Measurements from ENCODE around the gene TMEM87B. TPM values are rescaled to one million over a fixed set of nuclear protein-coding genes. Genes with fewer than 3 reads are reported as not detected.

TMEM87B gene
- total RNA-seq, 1 experiment from 2014 or later: 10.6 TPM

- TF ChIP-seq, protein P1, sequence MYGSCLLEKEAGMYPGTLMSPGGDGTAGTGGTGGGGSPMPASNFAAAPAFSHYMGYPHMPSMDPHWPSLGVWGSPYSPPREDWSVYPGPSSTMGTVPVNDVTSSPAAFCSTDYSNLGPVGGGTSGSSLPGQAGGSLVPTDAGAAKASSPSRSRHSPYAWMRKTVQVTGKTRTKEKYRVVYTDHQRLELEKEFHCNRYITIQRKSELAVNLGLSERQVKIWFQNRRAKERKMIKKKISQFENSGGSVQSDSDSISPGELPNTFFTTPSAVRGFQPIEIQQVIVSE (CRISPR knock-in tag; IDR thresholded peaks at IDR 0.05; ENCODE audit: borderline replicate concordance): no peak
- TF ChIP-seq NFYB (CRISPR knock-in tag; conservative IDR thresholded peaks at IDR 0.05; ENCODE audit: low read depth): no peak
- TF ChIP-seq, protein P2, sequence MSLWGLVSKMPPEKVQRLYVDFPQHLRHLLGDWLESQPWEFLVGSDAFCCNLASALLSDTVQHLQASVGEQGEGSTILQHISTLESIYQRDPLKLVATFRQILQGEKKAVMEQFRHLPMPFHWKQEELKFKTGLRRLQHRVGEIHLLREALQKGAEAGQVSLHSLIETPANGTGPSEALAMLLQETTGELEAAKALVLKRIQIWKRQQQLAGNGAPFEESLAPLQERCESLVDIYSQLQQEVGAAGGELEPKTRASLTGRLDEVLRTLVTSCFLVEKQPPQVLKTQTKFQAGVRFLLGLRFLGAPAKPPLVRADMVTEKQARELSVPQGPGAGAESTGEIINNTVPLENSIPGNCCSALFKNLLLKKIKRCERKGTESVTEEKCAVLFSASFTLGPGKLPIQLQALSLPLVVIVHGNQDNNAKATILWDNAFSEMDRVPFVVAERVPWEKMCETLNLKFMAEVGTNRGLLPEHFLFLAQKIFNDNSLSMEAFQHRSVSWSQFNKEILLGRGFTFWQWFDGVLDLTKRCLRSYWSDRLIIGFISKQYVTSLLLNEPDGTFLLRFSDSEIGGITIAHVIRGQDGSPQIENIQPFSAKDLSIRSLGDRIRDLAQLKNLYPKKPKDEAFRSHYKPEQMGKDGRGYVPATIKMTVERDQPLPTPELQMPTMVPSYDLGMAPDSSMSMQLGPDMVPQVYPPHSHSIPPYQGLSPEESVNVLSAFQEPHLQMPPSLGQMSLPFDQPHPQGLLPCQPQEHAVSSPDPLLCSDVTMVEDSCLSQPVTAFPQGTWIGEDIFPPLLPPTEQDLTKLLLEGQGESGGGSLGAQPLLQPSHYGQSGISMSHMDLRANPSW (CRISPR knock-in tag; conservative IDR thresholded peaks at IDR 0.05; ENCODE audit: low read depth): no peak
- TF ChIP-seq, protein P3, sequence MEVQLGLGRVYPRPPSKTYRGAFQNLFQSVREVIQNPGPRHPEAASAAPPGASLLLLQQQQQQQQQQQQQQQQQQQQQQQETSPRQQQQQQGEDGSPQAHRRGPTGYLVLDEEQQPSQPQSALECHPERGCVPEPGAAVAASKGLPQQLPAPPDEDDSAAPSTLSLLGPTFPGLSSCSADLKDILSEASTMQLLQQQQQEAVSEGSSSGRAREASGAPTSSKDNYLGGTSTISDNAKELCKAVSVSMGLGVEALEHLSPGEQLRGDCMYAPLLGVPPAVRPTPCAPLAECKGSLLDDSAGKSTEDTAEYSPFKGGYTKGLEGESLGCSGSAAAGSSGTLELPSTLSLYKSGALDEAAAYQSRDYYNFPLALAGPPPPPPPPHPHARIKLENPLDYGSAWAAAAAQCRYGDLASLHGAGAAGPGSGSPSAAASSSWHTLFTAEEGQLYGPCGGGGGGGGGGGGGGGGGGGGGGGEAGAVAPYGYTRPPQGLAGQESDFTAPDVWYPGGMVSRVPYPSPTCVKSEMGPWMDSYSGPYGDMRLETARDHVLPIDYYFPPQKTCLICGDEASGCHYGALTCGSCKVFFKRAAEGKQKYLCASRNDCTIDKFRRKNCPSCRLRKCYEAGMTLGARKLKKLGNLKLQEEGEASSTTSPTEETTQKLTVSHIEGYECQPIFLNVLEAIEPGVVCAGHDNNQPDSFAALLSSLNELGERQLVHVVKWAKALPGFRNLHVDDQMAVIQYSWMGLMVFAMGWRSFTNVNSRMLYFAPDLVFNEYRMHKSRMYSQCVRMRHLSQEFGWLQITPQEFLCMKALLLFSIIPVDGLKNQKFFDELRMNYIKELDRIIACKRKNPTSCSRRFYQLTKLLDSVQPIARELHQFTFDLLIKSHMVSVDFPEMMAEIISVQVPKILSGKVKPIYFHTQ (CRISPR knock-in tag; IDR thresholded peaks at IDR 0.05): no peak
Observed at GRCh38 chr2:112140899-112141625, 86.0 kb downstream of the TMEM87B start (continued).

GRCh38 chr2:112141626-112142007 lies 86.5 kb downstream of the TMEM87B start:
- ChIA-PET POLR2A (no interaction called here), CTCF (no interaction called here)
- Mint-ChIP-seq H3K9me3 (no peaks in the 10 kb centered on the region), H3K27me3 (ENCODE audit: low read depth) (peaks cover 52% of the 10 kb centered on the region), H3K36me3 (no peaks in the 10 kb centered on the region), H3K4me3 (no peak overlapping the region), H3K4me1 (peaks cover 15% of the 10 kb centered on the region), H3K27ac (no peak overlapping the region)
- TF ChIP-seq ELF4 (CRISPR knock-in tag; IDR thresholded peaks at IDR 0.05; ENCODE audit: low read depth): no peak
- DNase-seq (ENCODE audit: low spot score): no peak
- ATAC-seq: no peak

GRCh38 chr2:112142525-112143078 lies 87.5 kb downstream of the TMEM87B start:
- Mint-ChIP-seq H3K9me3 (no peaks in the 10 kb centered on the region), H3K27me3 (ENCODE audit: low read depth) (peaks cover 42% of the 10 kb centered on the region), H3K27ac (no peak overlapping the region), H3K4me1 (peaks cover 12% of the 10 kb centered on the region), H3K4me3 (no peak overlapping the region), H3K36me3 (no peaks in the 10 kb centered on the region)
- TF ChIP-seq FOXK1 (CRISPR knock-in tag; IDR thresholded peaks at IDR 0.05) (no peak), NFATC4 (CRISPR knock-in tag; IDR thresholded peaks at IDR 0.05) (no peak), ZNF396 (CRISPR knock-in tag; IDR thresholded peaks at IDR 0.05; ENCODE audit: borderline replicate concordance) (no peak), ZNF121 (CRISPR knock-in tag; IDR thresholded peaks at IDR 0.05) (no peak), RORB (CRISPR knock-in tag; IDR thresholded peaks at IDR 0.05) (no peak), CREB1 (CRISPR knock-in tag; IDR thresholded peaks at IDR 0.05) (no peak), FOXP1 (CRISPR knock-in tag; IDR thresholded peaks at IDR 0.05; ENCODE audit: borderline replicate concordance) (no peak)
- TF ChIP-seq, protein P4, sequence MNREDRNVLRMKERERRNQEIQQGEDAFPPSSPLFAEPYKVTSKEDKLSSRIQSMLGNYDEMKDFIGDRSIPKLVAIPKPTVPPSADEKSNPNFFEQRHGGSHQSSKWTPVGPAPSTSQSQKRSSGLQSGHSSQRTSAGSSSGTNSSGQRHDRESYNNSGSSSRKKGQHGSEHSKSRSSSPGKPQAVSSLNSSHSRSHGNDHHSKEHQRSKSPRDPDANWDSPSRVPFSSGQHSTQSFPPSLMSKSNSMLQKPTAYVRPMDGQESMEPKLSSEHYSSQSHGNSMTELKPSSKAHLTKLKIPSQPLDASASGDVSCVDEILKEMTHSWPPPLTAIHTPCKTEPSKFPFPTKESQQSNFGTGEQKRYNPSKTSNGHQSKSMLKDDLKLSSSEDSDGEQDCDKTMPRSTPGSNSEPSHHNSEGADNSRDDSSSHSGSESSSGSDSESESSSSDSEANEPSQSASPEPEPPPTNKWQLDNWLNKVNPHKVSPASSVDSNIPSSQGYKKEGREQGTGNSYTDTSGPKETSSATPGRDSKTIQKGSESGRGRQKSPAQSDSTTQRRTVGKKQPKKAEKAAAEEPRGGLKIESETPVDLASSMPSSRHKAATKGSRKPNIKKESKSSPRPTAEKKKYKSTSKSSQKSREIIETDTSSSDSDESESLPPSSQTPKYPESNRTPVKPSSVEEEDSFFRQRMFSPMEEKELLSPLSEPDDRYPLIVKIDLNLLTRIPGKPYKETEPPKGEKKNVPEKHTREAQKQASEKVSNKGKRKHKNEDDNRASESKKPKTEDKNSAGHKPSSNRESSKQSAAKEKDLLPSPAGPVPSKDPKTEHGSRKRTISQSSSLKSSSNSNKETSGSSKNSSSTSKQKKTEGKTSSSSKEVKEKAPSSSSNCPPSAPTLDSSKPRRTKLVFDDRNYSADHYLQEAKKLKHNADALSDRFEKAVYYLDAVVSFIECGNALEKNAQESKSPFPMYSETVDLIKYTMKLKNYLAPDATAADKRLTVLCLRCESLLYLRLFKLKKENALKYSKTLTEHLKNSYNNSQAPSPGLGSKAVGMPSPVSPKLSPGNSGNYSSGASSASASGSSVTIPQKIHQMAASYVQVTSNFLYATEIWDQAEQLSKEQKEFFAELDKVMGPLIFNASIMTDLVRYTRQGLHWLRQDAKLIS (CRISPR knock-in tag; IDR thresholded peaks at IDR 0.05; ENCODE audit: borderline replicate concordance): no peak
- DNase-seq (ENCODE audit: low spot score): no peak
- ChIA-PET CTCF (no interaction called here), POLR2A (no interaction called here)
- no peak for ATAC-seq
